Measurements from ENCODE around the gene GART.
"Not testable (repeated sequence)": the region's sequence is repeated elsewhere in the genome, so short reads cannot be mapped to it uniquely, and the experiment has no call there.

GART gene

GRCh38 chr21:33541756-33542639 is at the start of gene GART:
Gene GART (minus strand): TSS chr21:33542117. CDS start chr21:33539315, 2,802 bp downstream.
- DNase-seq (ENCODE audit: low read depth), result peak; percentile 73

- peak; percentile 76 for DNase-seq (ENCODE audit: low read depth)
Observed at GRCh38 chr21:33588485-33589335, 46.8 kb upstream of the GART start, which contains the start of gene DONSON. Gene DONSON (minus strand): TSS chr21:33588684. CDS start chr21:33588641, 43 bp downstream.

GRCh38 chr21:33587792-33588484 is 46.0 kb upstream of the GART start:
- no peak for DNase-seq (ENCODE audit: low read depth)

GRCh38 chr21:33586927-33587326 is 45.0 kb upstream of the GART start:
- no peak for DNase-seq (ENCODE audit: low read depth)

GRCh38 chr21:33584455-33584854 is 42.5 kb upstream of the GART start:
- no peak for DNase-seq (ENCODE audit: low read depth)

GRCh38 chr21:33578959-33579542 is 37.1 kb upstream of the GART start:
- no peak for DNase-seq (ENCODE audit: low read depth)

- no peak for DNase-seq (ENCODE audit: low read depth)
Observed at GRCh38 chr21:33578214-33578613, 36.3 kb upstream of the GART start.

- not testable (repeated sequence) for DNase-seq (ENCODE audit: low read depth)
Observed at GRCh38 chr21:33576741-33577141, 34.8 kb upstream of the GART start.

- DNase-seq (ENCODE audit: low read depth), result no peak
Observed at GRCh38 chr21:33572350-33572749, 30.4 kb upstream of the GART start.

GRCh38 chr21:33569991-33570390 is 28.1 kb upstream of the GART start:
- DNase-seq (ENCODE audit: low read depth), result no peak

- no peak for DNase-seq (ENCODE audit: low read depth)
Observed at GRCh38 chr21:33568448-33568847, 26.5 kb upstream of the GART start.

- DNase-seq (ENCODE audit: low read depth), result no peak
Observed at GRCh38 chr21:33567914-33568313, 26.0 kb upstream of the GART start.

GRCh38 chr21:33566514-33566913 is 24.6 kb upstream of the GART start:
- no peak for DNase-seq (ENCODE audit: low read depth)

- no peak for DNase-seq (ENCODE audit: low read depth)
Observed at GRCh38 chr21:33562389-33562788, 20.5 kb upstream of the GART start.

- no peak for DNase-seq (ENCODE audit: low read depth)
Observed at GRCh38 chr21:33561373-33561772, 19.5 kb upstream of the GART start.

GRCh38 chr21:33560965-33561364 is 19.0 kb upstream of the GART start:
- DNase-seq (ENCODE audit: low read depth), result no peak

- DNase-seq (ENCODE audit: low read depth), result no peak
Observed at GRCh38 chr21:33559813-33560212, 17.9 kb upstream of the GART start.

GRCh38 chr21:33558777-33559421 is 17.0 kb upstream of the GART start:
- no peak for DNase-seq (ENCODE audit: low read depth)

GRCh38 chr21:33557447-33557846 is 15.5 kb upstream of the GART start:
- no peak for DNase-seq (ENCODE audit: low read depth)

GRCh38 chr21:33554982-33555344 is 13.0 kb upstream of the GART start:
- DNase-seq (ENCODE audit: low read depth), result no peak

- no peak for DNase-seq (ENCODE audit: low read depth)
Observed at GRCh38 chr21:33554236-33554981, 12.5 kb upstream of the GART start.
